SK-N-MC (cell line): ENCODE data around the gene FLT1.

Experiments used
- EZH2 ChIP-seq: fragments of 200-600 bp; sonication (generic); IDR thresholded peaks from one replicate; pipeline ENCODE4 v1.6.1; 2017; ENCODE audit warnings: antibody characterized with exemption
- POLR2AphosphoS5 ChIP-seq: IDR thresholded peaks from 2 replicates; pipeline ENCODE4 v1.6.1; 2012; ENCODE audit warnings: mild to moderate bottlenecking, low read depth, low read length, borderline replicate concordance

DNA sequence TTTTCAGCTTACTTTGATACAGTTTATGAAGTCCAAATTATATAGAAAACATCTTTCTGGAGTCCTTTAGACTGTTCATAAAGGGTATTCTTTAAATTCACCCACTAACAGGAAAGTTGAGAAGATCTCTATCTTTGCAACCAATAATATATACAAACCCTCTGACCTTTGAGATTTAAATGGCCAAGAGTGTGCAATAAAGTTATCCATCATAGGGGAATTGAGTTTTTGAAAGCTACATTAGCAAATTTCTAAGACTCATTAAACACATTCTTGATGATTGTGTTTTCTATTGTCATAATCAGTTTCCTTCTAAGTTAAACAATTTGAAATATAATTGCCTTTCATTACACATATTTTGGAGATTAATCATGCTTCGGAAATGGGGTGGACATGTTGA lies 15.9 kb downstream of the FLT1 start:
- TF ChIP-seq EZH2 = no peak
- TF ChIP-seq POLR2AphosphoS5 = no peak
